Neuronal stem cell (in vitro differentiated cells): ENCODE measurements around the gene FAM25A.
A peak's percentile ranks its signal among the peaks of the same experiment; 100 is the strongest.

Experiments
- DNase-seq: peaks from one replicate; pipeline ENCODE4 v3.0.0-alpha.2; 2013; ENCODE audit warnings: low spot score
- H2AFZ ChIP-seq: one replicate; pipeline ENCODE4 v1.6.1; 2013; ENCODE audit warnings: mild to moderate bottlenecking, low read length, inconsistent platforms
- H2AK5ac ChIP-seq: 2 replicates; pipeline ENCODE4 v1.6.1; 2013; ENCODE audit warnings: low read depth, mild to moderate bottlenecking, inconsistent platforms, low read length, moderate library complexity, mixed read lengths
- H2BK120ac ChIP-seq: 2 replicates; pipeline ENCODE4 v1.6.1; 2013; ENCODE audit warnings: low read depth, mild to moderate bottlenecking, inconsistent platforms, low read length, moderate library complexity, mixed read lengths
- H2BK12ac ChIP-seq: one replicate; pipeline ENCODE4 v1.6.1; 2013; ENCODE audit warnings: low read length, inconsistent platforms
- H2BK15ac ChIP-seq: 2 replicates; pipeline ENCODE4 v1.6.1; 2013; ENCODE audit warnings: mild to moderate bottlenecking, low read length, inconsistent platforms, mixed read lengths
- H2BK5ac ChIP-seq: one replicate; pipeline ENCODE4 v1.6.1; 2013; ENCODE audit warnings: inconsistent platforms, mild to moderate bottlenecking, low read length, moderate library complexity
- H3K14ac ChIP-seq: one replicate; pipeline ENCODE4 v1.6.1; 2013; ENCODE audit warnings: low read length, inconsistent platforms
- H3K18ac ChIP-seq: 2 replicates; pipeline ENCODE4 v1.6.1; 2013; ENCODE audit warnings: low read length, inconsistent platforms
- H3K23ac ChIP-seq: 2 replicates; pipeline ENCODE4 v1.6.1; 2013; ENCODE audit warnings: low read depth, mild to moderate bottlenecking, mixed read lengths, low read length, inconsistent platforms; ENCODE audit not compliant: poor library complexity
- H3K27ac ChIP-seq: replicated peaks from 3 replicates; pipeline ENCODE4 v1.5.1; 2013; ENCODE audit warnings: low read length, inconsistent platforms
- H3K27me3 ChIP-seq, 3 experiments: 2 replicates each; pipeline ENCODE4 v1.6.1; 2013; ENCODE audit warnings: low read length in 3 of 3, mild to moderate bottlenecking in 2 of 3, inconsistent platforms in 1 of 3, low read depth in 1 of 3, mixed read lengths in 1 of 3, moderate library complexity in 1 of 3; ENCODE audit not compliant: control insufficient read depth in 3 of 3, insufficient read depth in 3 of 3
- H3K36me3 ChIP-seq, 2 donors: replicated peaks in 1 of 2; 2 replicates each; pipeline ENCODE4 v1.6.1; 2013; ENCODE audit warnings: low read length in 2 of 2; ENCODE audit not compliant: control insufficient read depth in 2 of 2, insufficient read depth in 2 of 2
- H3K4ac ChIP-seq: 2 replicates; pipeline ENCODE4 v1.6.1; 2013; ENCODE audit warnings: inconsistent platforms, mild to moderate bottlenecking, low read length, moderate library complexity
- H3K4me1 ChIP-seq, 2 donors: 1 replicate in 1 of 2; 2 replicates in 1 of 2; pipeline ENCODE4 v1.6.1; 2013; ENCODE audit warnings: low read length in 2 of 2, low read depth in 1 of 2; ENCODE audit not compliant: control insufficient read depth in 2 of 2, insufficient read depth in 1 of 2
- H3K4me2 ChIP-seq: one replicate; pipeline ENCODE4 v1.6.1; 2013; ENCODE audit warnings: mild to moderate bottlenecking, low read length, inconsistent platforms; ENCODE audit not compliant: insufficient read depth, poor library complexity, severe bottlenecking
- H3K4me3 ChIP-seq, 2 donors: 2 replicates each; pipeline ENCODE4 v1.5.1; 2013; ENCODE audit warnings: low read length in 2 of 2, mild to moderate bottlenecking in 2 of 2, inconsistent platforms in 1 of 2, moderate library complexity in 1 of 2
- H3K79me1 ChIP-seq: one replicate; pipeline ENCODE4 v1.6.1; 2013; ENCODE audit warnings: low read depth, mild to moderate bottlenecking, inconsistent platforms, low read length, moderate library complexity
- H3K9ac ChIP-seq: one replicate; pipeline ENCODE4 v1.6.1; 2013; ENCODE audit warnings: mild to moderate bottlenecking, low read depth, low read length, inconsistent platforms; ENCODE audit not compliant: poor library complexity
- H3K9me3 ChIP-seq, 2 donors: replicated peaks in 1 of 2; 2 replicates each; pipeline versions ENCODE3 to v1.6.1; 2013; ENCODE audit warnings: low read length in 2 of 2, mild to moderate bottlenecking in 2 of 2, inconsistent platforms in 1 of 2, low read depth in 1 of 2, mixed read lengths in 1 of 2, moderate library complexity in 1 of 2; ENCODE audit not compliant: control insufficient read depth in 2 of 2, insufficient read depth in 1 of 2
- H4K8ac ChIP-seq: one replicate; pipeline ENCODE4 v1.6.1; 2013; ENCODE audit warnings: low read depth, mild to moderate bottlenecking, inconsistent platforms, low read length, moderate library complexity
- H4K91ac ChIP-seq: one replicate; pipeline ENCODE4 v1.6.1; 2013; ENCODE audit warnings: low read length, low read depth, mild to moderate bottlenecking, inconsistent platforms; ENCODE audit not compliant: poor library complexity
- WGBS, 2 donors: extraction: QIAGEN DNeasy Blood & Tissue Kit; methylation state at CpG; one replicate each; pipeline ENCODE4 v1.1.7; 2013; ENCODE audit warnings: missing lambda C conversion rate in 2 of 2, mixed read lengths in 1 of 2; ENCODE audit not compliant: insufficient read length in 2 of 2, insufficient replicate concordance in 1 of 2; ENCODE audit errors: extremely low coverage in 2 of 2; 5-methylcytosine and 5-hydroxymethylcytosine counted together

The FAM25A gene

GRCh38 chr10:87053111-87053510 is 33.0 kb downstream of the FAM25A start:
- Histone ChIP-seq H3K23ac (no peak overlapping the region), H2AFZ (no peak overlapping the region), H3K9ac (no peak overlapping the region), H2AK5ac (no peak overlapping the region), H3K4ac (no peak overlapping the region), H4K91ac (no peak overlapping the region), H3K27ac (no peak overlapping the region), H3K4me1 (peaks cover 0 to 6% of the 10 kb centered on the region in 2 donors), H3K18ac (no peak overlapping the region), H3K9me3 (peaks cover 0 to 1% of the 10 kb centered on the region in 2 donors), H4K8ac (no peak overlapping the region), H3K4me2 (no peak overlapping the region), H2BK15ac (no peak overlapping the region), H3K27me3 (no peaks in the 10 kb centered on the region), H2BK12ac (no peak overlapping the region), H3K4me3 (no peak overlapping the region), H3K14ac (no peak overlapping the region), H3K79me1 (no peaks in the 10 kb centered on the region), H3K36me3 (peaks cover 21 to 95% of the 10 kb centered on the region in 2 donors), H2BK5ac (no peak overlapping the region), H2BK120ac (no peak overlapping the region)
- no peak for DNase-seq
- WGBS, 2 donors: no CpG with 5 or more reads among the region's 3 CpGs

- Histone ChIP-seq H3K4me2 (no peak overlapping the region), H2BK12ac (no peak overlapping the region), H3K4ac (no peak overlapping the region), H3K18ac (no peak overlapping the region), H3K4me1 (peaks cover 0 to 6% of the 10 kb centered on the region in 2 donors), H4K8ac (no peak overlapping the region), H4K91ac (no peak overlapping the region), H3K36me3 (peaks cover 21 to 97% of the 10 kb centered on the region in 2 donors), H3K27ac (no peak overlapping the region), H3K14ac (no peak overlapping the region), H2BK5ac (no peak overlapping the region), H2BK120ac (no peak overlapping the region), H3K9ac (no peak overlapping the region), H3K79me1 (no peaks in the 10 kb centered on the region), H3K4me3 (no peak overlapping the region), H3K23ac (no peak overlapping the region), H2AFZ (no peak overlapping the region), H2AK5ac (no peak overlapping the region), H3K27me3 (no peaks in the 10 kb centered on the region), H3K9me3 (peaks cover 0 to 1% of the 10 kb centered on the region in 2 donors), H2BK15ac (no peak overlapping the region)
- WGBS, 2 donors: no CpG with 5 or more reads among the region's 7 CpGs
- DNase-seq: no peak
Observed at GRCh38 chr10:87053577-87054181, 33.6 kb downstream of the FAM25A start.

- no CpG with 5 or more reads among the region's 7 CpGs for WGBS, 2 donors
- Histone ChIP-seq H3K79me1 (no peaks in the 10 kb centered on the region), H3K18ac (no peak overlapping the region), H3K14ac (no peak overlapping the region), H4K91ac (no peak overlapping the region), H3K36me3 (peaks cover 21 to 97% of the 10 kb centered on the region in 2 donors), H3K4me3 (no peak overlapping the region), H2AFZ (no peak overlapping the region), H3K4ac (no peak overlapping the region), H2BK15ac (no peak overlapping the region), H3K9ac (no peak overlapping the region), H3K4me2 (no peak overlapping the region), H3K27ac (no peak overlapping the region), H3K23ac (no peak overlapping the region), H2BK12ac (no peak overlapping the region), H2AK5ac (no peak overlapping the region), H2BK120ac (no peak overlapping the region), H2BK5ac (no peak overlapping the region), H3K4me1 (peaks cover 0 to 6% of the 10 kb centered on the region in 2 donors), H4K8ac (no peak overlapping the region), H3K9me3 (peaks cover 0 to 1% of the 10 kb centered on the region in 2 donors), H3K27me3 (no peaks in the 10 kb centered on the region)
- DNase-seq: peak; percentile 30
Observed at GRCh38 chr10:87054373-87055295, 34.5 kb downstream of the FAM25A start.

- Histone ChIP-seq H3K4ac (no peak overlapping the region), H3K18ac (no peak overlapping the region), H2AFZ (no peak overlapping the region), H3K9me3 (peaks cover 0 to under 1% of the 10 kb centered on the region in 2 donors), H3K27ac (no peak overlapping the region), H2BK120ac (no peak overlapping the region), H3K36me3 (peaks cover 18 to 94% of the 10 kb centered on the region in 2 donors), H3K27me3 (no peaks in the 10 kb centered on the region), H3K23ac (no peak overlapping the region), H3K9ac (no peak overlapping the region), H2BK12ac (no peak overlapping the region), H2AK5ac (no peak overlapping the region), H3K79me1 (no peaks in the 10 kb centered on the region), H3K14ac (no peak overlapping the region), H3K4me3 (no peak overlapping the region), H2BK5ac (no peak overlapping the region), H3K4me2 (no peak overlapping the region), H3K4me1 (peaks cover 0 to 6% of the 10 kb centered on the region in 2 donors), H2BK15ac (no peak overlapping the region), H4K8ac (no peak overlapping the region), H4K91ac (no peak overlapping the region)
- no CpG with 5 or more reads among the region's 1 CpG for whole genome bisulfite sequencing, 2 donors
- no peak for DNase-seq
Observed at GRCh38 chr10:87058171-87058570, 38.1 kb downstream of the FAM25A start.
